ENCODE measurements around the gene FOSL2. TPM values are rescaled to one million over a fixed set of nuclear protein-coding genes. Genes with fewer than 3 reads are reported as not detected.
A peak's percentile ranks its signal among the peaks of the same experiment; 100 is the strongest.

Gene FOSL2
- total RNA-seq, 2 donors from 2014 or later = 54.0 to 116 TPM

DNA sequence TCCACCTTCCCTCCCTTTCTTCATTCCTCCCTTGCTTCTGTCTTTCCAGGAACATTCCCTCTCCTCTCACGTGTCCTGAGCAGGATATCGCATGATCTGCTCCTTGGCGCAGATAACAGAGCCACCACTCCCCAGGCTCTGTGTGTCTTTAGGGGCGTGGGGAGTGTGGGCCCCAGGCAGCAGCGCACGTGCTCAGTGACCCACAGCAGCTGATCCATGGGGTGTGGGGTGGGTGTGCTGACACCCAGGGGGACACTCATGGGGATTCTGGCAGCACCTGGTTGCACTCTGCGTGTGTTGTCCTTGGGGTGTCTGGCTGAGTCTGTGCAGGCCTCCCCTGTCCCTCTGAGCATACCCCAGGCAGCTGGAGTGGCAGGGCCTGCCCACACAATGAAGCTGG is 9.9 kb upstream of the FOSL2 start:
- H3K4me3 ChIP-seq = no peak overlapping the region
- no peak for TF ChIP-seq CTCF (IDR thresholded peaks at IDR 0.05)
- no peaks in the 10 kb centered on the region for H3K4me1 ChIP-seq
- no peaks in the 10 kb centered on the region for H3K36me3 ChIP-seq
- H3K27ac ChIP-seq = no peak overlapping the region
- H3K27me3 ChIP-seq = no peaks in the 10 kb centered on the region
- no peaks in the 10 kb centered on the region for H3K9me3 ChIP-seq
- DNase-seq (ENCODE audit: low spot score) = no peak

- Histone ChIP-seq H3K27me3 (no peaks in the 10 kb centered on the region), H3K36me3 (no peaks in the 10 kb centered on the region), H3K27ac (no peak overlapping the region), H3K9me3 (no peaks in the 10 kb centered on the region), H3K4me1 (peaks cover 0 to 14% of the 10 kb centered on the region in 2 donors), H3K4me3 (no peak overlapping the region)
- DNase-seq (ENCODE audit: low spot score) = no peak
- no peak for TF ChIP-seq CTCF (IDR thresholded peaks at IDR 0.05)
These were observed 5.3 kb upstream of the FOSL2 start for GRCh38 chr2:28387082-28387960.

DNA sequence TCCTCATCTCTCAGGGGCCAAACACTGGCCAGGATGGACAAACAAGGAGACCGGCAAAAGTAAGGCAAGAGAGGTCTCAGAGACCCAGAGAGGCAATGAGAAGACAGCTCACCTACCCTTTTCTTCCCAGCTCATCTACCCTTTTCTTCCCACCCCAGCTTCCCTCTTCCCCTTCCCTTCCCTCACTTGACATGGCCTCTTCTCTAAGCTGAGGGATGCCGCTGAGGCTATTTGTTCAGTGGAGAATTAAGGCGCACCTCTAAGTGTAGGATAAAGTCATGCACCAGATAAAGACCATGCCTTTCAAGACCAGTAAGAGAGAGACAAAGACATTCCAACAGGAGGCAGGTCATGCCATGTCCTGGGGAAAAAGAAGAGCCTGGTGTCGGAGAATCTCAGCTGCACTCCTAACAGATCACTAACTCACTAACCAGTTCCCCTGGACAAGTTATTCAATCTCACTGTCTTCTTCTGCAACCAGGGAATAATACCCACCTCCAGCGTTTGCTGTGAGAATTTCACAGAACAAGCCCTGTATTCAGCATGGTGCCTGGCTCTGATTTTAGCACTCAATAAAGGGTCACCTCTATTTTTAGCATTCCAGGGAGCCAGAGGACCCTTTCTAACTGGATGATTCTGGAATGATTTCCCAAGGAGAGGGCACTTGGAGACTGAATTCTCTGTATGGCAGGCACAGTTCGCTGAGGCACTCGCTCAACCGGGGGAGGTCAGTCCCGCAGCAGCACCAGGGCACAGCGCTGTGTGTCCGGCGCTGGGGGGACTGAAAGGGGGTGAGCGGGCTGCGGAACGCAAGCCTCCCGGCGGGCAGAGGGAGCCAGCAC is 3.0 kb upstream of the FOSL2 start:
- Histone ChIP-seq H3K4me1 (peaks cover 0 to 14% of the 10 kb centered on the region in 2 donors), H3K9me3 (no peaks in the 10 kb centered on the region), H3K27me3 (no peaks in the 10 kb centered on the region), H3K27ac (peak overlapping the region; percentile 99 to 100), H3K36me3 (peaks cover 5% of the 10 kb centered on the region), H3K4me3 (peak overlapping the region; percentile 90 to 96)
- no peak for DNase-seq (ENCODE audit: low spot score)
- no peak for TF ChIP-seq CTCF (IDR thresholded peaks at IDR 0.05)

GRCh38 chr2:28390241-28390745 is 2.4 kb upstream of the FOSL2 start:
- Histone ChIP-seq H3K36me3 (peaks cover 10% of the 10 kb centered on the region), H3K9me3 (no peaks in the 10 kb centered on the region), H3K4me3 (peak overlapping the region; percentile 90 to 96), H3K27ac (peak overlapping the region; percentile 99 to 100), H3K4me1 (peaks cover 0 to 14% of the 10 kb centered on the region in 2 donors), H3K27me3 (no peaks in the 10 kb centered on the region)
- TF ChIP-seq CTCF (IDR thresholded peaks at IDR 0.05) = peak in 1 of 2 donors; percentile 5
- peak; percentile 92 for DNase-seq (ENCODE audit: low spot score)

GRCh38 chr2:28390746-28391563 is 1.7 kb upstream of the FOSL2 start:
- no peaks in the 10 kb centered on the region for H3K27me3 ChIP-seq
- H3K9me3 ChIP-seq = no peaks in the 10 kb centered on the region
- peak overlapping the region; percentile 99 to 100 for H3K27ac ChIP-seq
- peak in 1 of 2 donors; percentile 2 for TF ChIP-seq CTCF (IDR thresholded peaks at IDR 0.05)
- DNase-seq (ENCODE audit: low spot score) = peak; percentile 96
- H3K4me1 ChIP-seq = peaks cover 0 to 14% of the 10 kb centered on the region in 2 donors
- peaks cover 10% of the 10 kb centered on the region for H3K36me3 ChIP-seq
- peak overlapping the region; percentile 90 to 96 for H3K4me3 ChIP-seq

Data from right atrium auricular region (tissue), 2 donors.